CD4-positive, alpha-beta T cell (primary cell): ENCODE data around the gene COL23A1. TPM values are rescaled to one million over a fixed set of nuclear protein-coding genes. Genes with fewer than 3 reads are reported as not detected.

Source experiments
- ATAC-seq: fragments of 200-7000 bp; cut with Tn5 transposase; one replicate; pipeline ENCODE4 v1.10.0; 2022; ENCODE audit warnings: mild to moderate bottlenecking; ENCODE audit not compliant: poor library complexity
- CTCF ChIA-PET: fragments of 350-600 bp; sonication (Branson Sonifier 250); formaldehyde crosslinking; loops from one replicate; lab custom pipeline; 2021; ENCODE audit warnings: antibody characterized with exemption, inconsistent platforms; lab: Charles Lee
- POLR2A ChIA-PET: fragments of 350-600 bp; sonication (Branson Sonifier 250); formaldehyde crosslinking; loops from one replicate; lab custom pipeline; 2021; ENCODE audit warnings: antibody characterized with exemption, inconsistent platforms; lab: Charles Lee
- DNase-seq, 14 experiments: peaks; one replicate each; pipeline ENCODE4 v3.0.0-alpha.2; 2013 to 2020; ENCODE audit warnings: mixed read lengths in 2 of 14
- H3K27ac ChIP-seq, 2 donors: one replicate each; pipeline versions ENCODE4 v1.5.1 to v1.7.0; 2013; ENCODE audit warnings: low read length in 2 of 2, low read depth in 1 of 2, mild to moderate bottlenecking in 1 of 2
- H3K27me3 ChIP-seq, 2 experiments: 1 replicate in 1 of 2; 2 replicates in 1 of 2; pipeline versions ENCODE4 v1.6.1 to v1.7.0; 2013; ENCODE audit warnings: low read length in 2 of 2, control low read depth in 1 of 2, mild to moderate bottlenecking in 1 of 2, moderate library complexity in 1 of 2; ENCODE audit not compliant: insufficient read depth in 2 of 2, control insufficient read depth in 1 of 2
- H3K36me3 ChIP-seq: one replicate; pipeline ENCODE4 v1.6.1; 2013; ENCODE audit warnings: low read length, control low read depth; ENCODE audit not compliant: insufficient read depth
- H3K4me1 ChIP-seq: one replicate; pipeline ENCODE4 v1.6.1; 2013; ENCODE audit warnings: low read length, control low read depth; ENCODE audit not compliant: insufficient read depth
- H3K4me3 ChIP-seq: one replicate; pipeline ENCODE4 v1.5.1; 2013; ENCODE audit warnings: mild to moderate bottlenecking, low read length, moderate library complexity
- H3K9me3 ChIP-seq, 2 experiments: 1 replicate in 1 of 2; 2 replicates in 1 of 2; pipeline versions ENCODE4 v1.6.1 to v1.7.0; 2013; ENCODE audit warnings: low read length in 2 of 2, mild to moderate bottlenecking in 2 of 2, control low read depth in 1 of 2, moderate library complexity in 1 of 2; ENCODE audit not compliant: control insufficient read depth in 1 of 2, insufficient read depth in 1 of 2
- H3K27ac Mint-ChIP-seq: one replicate; pipeline ENCODE4 v1.8.0; 2020; ENCODE audit warnings: mixed read lengths
- H3K27me3 Mint-ChIP-seq: one replicate; pipeline ENCODE4 v1.8.0; 2021; ENCODE audit warnings: mixed read lengths
- H3K36me3 Mint-ChIP-seq: one replicate; pipeline ENCODE4 v1.8.0; 2021; ENCODE audit warnings: low read depth, mixed read lengths
- H3K4me1 Mint-ChIP-seq: one replicate; pipeline ENCODE4 v1.8.0; 2021; ENCODE audit warnings: low read depth, mixed read lengths
- H3K4me3 Mint-ChIP-seq: one replicate; pipeline ENCODE4 v1.8.0; 2020; ENCODE audit warnings: mild to moderate bottlenecking, mixed read lengths
- H3K9me3 Mint-ChIP-seq: one replicate; pipeline ENCODE4 v1.8.0; 2020; ENCODE audit warnings: mixed read lengths
- CTCF ChIP-seq: fragments of 200-600 bp; IDR thresholded peaks from one replicate; pipeline ENCODE4 v1.8.0; 2022; ENCODE audit warnings: antibody characterized with exemption, mild to moderate bottlenecking
- intact Hi-C, 2 experiments: fragments of 100-400 bp; cut with DNase I in 1 of 2; cut with micrococcal nuclease in 1 of 2; formaldehyde crosslinking; loops; one replicate each; pipeline versions ENCODE4 v1.15.1 to v1.9.0; 2023 to 2025; cut with DNase I, micrococcal nuclease
- total RNA-seq, 174 experiments: library from RNA in 2 of 174; stranded (reverse) in 2 of 174; gene quantifications; one replicate each; pipeline ENCODE4 v1.2.3 and lab custom pipeline; 2021 to 2026

The COL23A1 gene
- total RNA-seq, 2 experiments from 2014 or later = not detected

- Histone ChIP-seq H3K27ac (peak overlapping the region in 1 of 2 donors; percentile 87), H3K36me3 (no peaks in the 10 kb centered on the region), H3K4me3 (no peak overlapping the region), H3K9me3 (no peaks in the 10 kb centered on the region), H3K4me1 (peaks cover 83% of the 10 kb centered on the region), H3K27me3 (no peaks in the 10 kb centered on the region)
- peaks cover 4% of the 10 kb centered on the region for H3K36me3 Mint-ChIP-seq
- H3K27ac Mint-ChIP-seq = peak overlapping the region; percentile 55
- ChIA-PET POLR2A (no interaction called here), CTCF (no interaction called here)
- H3K4me1 Mint-ChIP-seq = peaks cover 45% of the 10 kb centered on the region
- H3K27me3 Mint-ChIP-seq = no peaks in the 10 kb centered on the region
- ATAC-seq = no peak
- H3K4me3 Mint-ChIP-seq = no peak overlapping the region
- TF ChIP-seq CTCF = no peak
- H3K9me3 Mint-ChIP-seq = no peaks in the 10 kb centered on the region
- DNase-seq = peak in 1 of 14 experiments; percentile 1
- intact Hi-C loops = loop anchor here (10.0 kb wide), 2 partner anchors 348 to 1838 kb away; partner anchors contain the start of gene RNF130 (in 1 of the 2)
Measured at GRCh38 chr5:178236679-178237078, 353.5 kb downstream of the COL23A1 start.

GRCh38 chr5:178236126-178236525, 354.1 kb downstream of the COL23A1 start:
- ChIA-PET CTCF (no interaction called here), POLR2A (no interaction called here)
- H3K4me1 Mint-ChIP-seq = peaks cover 49% of the 10 kb centered on the region
- Histone ChIP-seq H3K27me3 (no peaks in the 10 kb centered on the region), H3K9me3 (no peaks in the 10 kb centered on the region), H3K36me3 (peaks cover 2% of the 10 kb centered on the region), H3K27ac (no peak overlapping the region), H3K4me3 (no peak overlapping the region), H3K4me1 (peaks cover 83% of the 10 kb centered on the region)
- DNase-seq (no peak), ATAC-seq (no peak)
- peak overlapping the region; percentile 60 for H3K27ac Mint-ChIP-seq
- TF ChIP-seq CTCF = no peak
- no peaks in the 10 kb centered on the region for H3K27me3 Mint-ChIP-seq
- H3K4me3 Mint-ChIP-seq = no peak overlapping the region
- no peaks in the 10 kb centered on the region for H3K9me3 Mint-ChIP-seq
- intact Hi-C loops = loop anchor here (10.0 kb wide), 2 partner anchors 349 to 1839 kb away; partner anchors contain the start of gene RNF130 (in 1 of the 2)
- peaks cover 9% of the 10 kb centered on the region for H3K36me3 Mint-ChIP-seq

GRCh38 chr5:178235588-178235974, 354.6 kb downstream of the COL23A1 start:
- ChIA-PET POLR2A (interaction anchor here (1.0 to 1.4 kb wide), 4 partner anchors 29 to 1388 kb away, joined by 3 to 9 read pairs (median 3); partner anchors contain the start of genes HNRNPAB and HNRNPH1), CTCF (interaction anchor here (1.0 to 1.2 kb wide), 3 partner anchors 31 to 1834 kb away, joined by 3 to 7 read pairs (median 3); partner anchors contain the start of gene HNRNPAB)
- ATAC-seq (no peak), DNase-seq (no peak)
- intact Hi-C loops = loop anchor here (1.0 to 10.0 kb wide), 3 partner anchors 316 to 1839 kb away; partner anchors contain the start of gene RNF130 (in 1 of the 2)
- Mint-ChIP-seq H3K4me1 (peaks cover 49% of the 10 kb centered on the region), H3K4me3 (no peak overlapping the region), H3K27ac (peak overlapping the region; percentile 60), H3K36me3 (peaks cover 15% of the 10 kb centered on the region), H3K27me3 (no peaks in the 10 kb centered on the region), H3K9me3 (no peaks in the 10 kb centered on the region)
- Histone ChIP-seq H3K27ac (no peak overlapping the region), H3K27me3 (no peaks in the 10 kb centered on the region), H3K4me1 (peaks cover 83% of the 10 kb centered on the region), H3K36me3 (peaks cover 6% of the 10 kb centered on the region), H3K9me3 (no peaks in the 10 kb centered on the region), H3K4me3 (no peak overlapping the region)
- no peak for TF ChIP-seq CTCF
